K562 (cell line): Measurements from ENCODE around the gene SLC25A45. TPM values are rescaled to one million over a fixed set of nuclear protein-coding genes. Genes with fewer than 3 reads are reported as not detected.

Source experiments
- BDP1 ChIP-seq: IDR thresholded peaks from 3 replicates; pipeline ENCODE4 v1.6.1; 2011; ENCODE audit not compliant: insufficient read length, insufficient read depth
- CBFB ChIP-seq: sonication (generic); formaldehyde crosslinking; IDR thresholded peaks from 2 replicates; pipeline ENCODE4 v1.4.0; 2020; ENCODE audit warnings: mild to moderate bottlenecking, missing genetic modification reagents
- CBX2 ChIP-seq: fragments of 200-600 bp; sonication (generic); IDR thresholded peaks from one replicate; pipeline ENCODE4 v1.6.1; 2012; ENCODE audit warnings: mild to moderate bottlenecking, low read length, inconsistent platforms; ENCODE audit not compliant: insufficient read depth, poor library complexity, severe bottlenecking
- ELF2 ChIP-seq: fragments of 250-450 bp; sonication (Bioruptor Pico); IDR thresholded peaks from 2 replicates; pipeline ENCODE4 v1.5.0; 2021; ENCODE audit warnings: mild to moderate bottlenecking
- FOSL1 ChIP-seq: fragments of 200-800 bp; sonication (Bioruptor generic); conservative IDR thresholded peaks from 2 replicates; pipeline ENCODE4 v1.6.1; 2016; ENCODE audit warnings: missing genetic modification characterization, missing compliant biosample characterization
- KHSRP ChIP-seq: fragments of 450-650 bp; IDR thresholded peaks from 2 replicates; pipeline ENCODE4 v1.6.1; 2017
- KLF6 ChIP-seq: fragments of 250-450 bp; sonication (Bioruptor Pico); IDR thresholded peaks from 2 replicates; pipeline ENCODE4 v1.4.0; 2020; ENCODE audit warnings: mild to moderate bottlenecking, moderate library complexity, borderline replicate concordance
- MED1 ChIP-seq: sonication (generic); formaldehyde crosslinking; IDR thresholded peaks from 2 replicates; pipeline ENCODE4 v1.8.1; 2023; ENCODE audit warnings: missing genetic modification reagents, borderline replicate concordance
- PHTF2 ChIP-seq: fragments of 250-450 bp; sonication (Bioruptor Pico); IDR thresholded peaks from 2 replicates; pipeline ENCODE4 v1.5.0; 2021; ENCODE audit warnings: mild to moderate bottlenecking
- POLR2AphosphoS2 ChIP-seq: IDR thresholded peaks from 2 replicates; pipeline ENCODE4 v1.6.1; 2012; ENCODE audit warnings: low read length, improper control_type of control experiment
- PTRF ChIP-seq: fragments of 450-650 bp; IDR thresholded peaks from 2 replicates; pipeline ENCODE4 v1.6.1; 2016; ENCODE audit warnings: mild to moderate bottlenecking, missing genetic modification characterization, missing compliant biosample characterization
- SETDB1 ChIP-seq: IDR thresholded peaks from one replicate; pipeline ENCODE4 v1.6.1; 2012; ENCODE audit warnings: low read length, control low read depth, inconsistent platforms
- ZNF146 ChIP-seq: IDR thresholded peaks from one replicate; pipeline ENCODE4 v1.6.1; 2018; ENCODE audit warnings: missing compliant biosample characterization; ENCODE audit not compliant: unreplicated experiment
- ZNF23 ChIP-seq: fragments of 250-450 bp; sonication (Bioruptor Pico); IDR thresholded peaks from 2 replicates; pipeline ENCODE4 v1.4.0; 2020; ENCODE audit warnings: mild to moderate bottlenecking
- ZNF431 ChIP-seq: sonication (generic); formaldehyde crosslinking; IDR thresholded peaks from 2 replicates; pipeline ENCODE4 v1.8.0; 2022; ENCODE audit warnings: mild to moderate bottlenecking, missing genetic modification reagents
- ZNF445 ChIP-seq: fragments of 250-450 bp; sonication (Bioruptor Pico); IDR thresholded peaks from 2 replicates; pipeline ENCODE4 v1.4.0; 2020; ENCODE audit warnings: low read depth, mild to moderate bottlenecking, moderate library complexity
- ZNF507 ChIP-seq: conservative IDR thresholded peaks from 2 replicates; pipeline ENCODE4 v1.6.1; 2017; ENCODE audit warnings: missing genetic modification characterization, missing compliant biosample characterization
- ZNF586 ChIP-seq: fragments of 450-650 bp; formaldehyde crosslinking; conservative IDR thresholded peaks from 2 replicates; pipeline ENCODE4 v1.4.0; 2020; ENCODE audit warnings: mild to moderate bottlenecking, moderate library complexity
- ZNF717 ChIP-seq: fragments of 250-450 bp; sonication (Bioruptor Pico); IDR thresholded peaks from 2 replicates; pipeline ENCODE4 v1.5.0; 2021
- polyA plus RNA-seq, 8 experiments: library from polyadenylated mRNA; depleted of rRNA in 4 of 8; stranded (reverse) in 5 of 8; unstranded in 3 of 8; fragments of >200 nt; fragmentation: Nextera tagmentation in 2 of 8; fragmentation: Illumina TruSeq in 1 of 8; extraction: Ambion mirVana in 2 of 8; extraction: Trizol in 1 of 8; gene quantifications; 2 replicates each; pipeline versions ENCODE4 v1.2.1 to v1.2.3, GENCODE V29; 2011 to 2014; ENCODE audit warnings: inconsistent platforms in 1 of 8, missing spikeins in 1 of 8
- total RNA-seq, 7 experiments: library from RNA; depleted of rRNA in 6 of 7; stranded (reverse); fragments of >200 nt in 6 of 7; fragmentation: Illumina TruSeq in 2 of 7; extraction: Trizol in 2 of 7; gene quantifications; 2 replicates each; pipeline versions ENCODE4 v1.2.1 to v1.2.3, GENCODE V29; 2011 to 2021; ENCODE audit warnings: low replicate concordance in 1 of 7
- TF ChIP-seq, protein P1 (sequence below), 2 experiments: fragments of 450-650 bp in 1 of 2; sonication (generic) in 1 of 2; formaldehyde crosslinking in 1 of 2; IDR thresholded peaks in 1 of 2; conservative IDR thresholded peaks in 1 of 2; 2 replicates each; pipeline versions ENCODE4 v1.6.1 to v1.8.1; 2016 to 2023; ENCODE audit warnings: mild to moderate bottlenecking in 2 of 2, moderate library complexity in 2 of 2, inconsistent platforms in 1 of 2, missing genetic modification reagents in 1 of 2
- TF ChIP-seq, protein P2 (sequence below): fragments of 250-450 bp; sonication (Bioruptor Pico); IDR thresholded peaks from 2 replicates; pipeline ENCODE4 v1.4.0; 2020
- TF ChIP-seq, protein P3 (sequence below): conservative IDR thresholded peaks from 2 replicates; pipeline ENCODE4 v1.6.1; 2011; ENCODE audit warnings: low read depth, mild to moderate bottlenecking, low read length; ENCODE audit not compliant: control insufficient read depth
- TF ChIP-seq, protein P4 (sequence below): fragments of 250-450 bp; sonication (Bioruptor Pico); IDR thresholded peaks from 2 replicates; pipeline ENCODE4 v1.5.0; 2020; ENCODE audit warnings: mild to moderate bottlenecking
- TF ChIP-seq, protein P5 (sequence below): fragments of 450-650 bp; formaldehyde crosslinking; IDR thresholded peaks from 2 replicates; pipeline ENCODE4 v1.4.0; 2020; ENCODE audit warnings: mild to moderate bottlenecking, mixed read lengths

SLC25A45 gene
- total and polyA plus RNA-seq, 9 of the 15 experiments (the other 6 are each of a cell fraction or from before 2014, with no cell fraction given): 0.15 to 2.3 (median 0.68) TPM

DNA sequence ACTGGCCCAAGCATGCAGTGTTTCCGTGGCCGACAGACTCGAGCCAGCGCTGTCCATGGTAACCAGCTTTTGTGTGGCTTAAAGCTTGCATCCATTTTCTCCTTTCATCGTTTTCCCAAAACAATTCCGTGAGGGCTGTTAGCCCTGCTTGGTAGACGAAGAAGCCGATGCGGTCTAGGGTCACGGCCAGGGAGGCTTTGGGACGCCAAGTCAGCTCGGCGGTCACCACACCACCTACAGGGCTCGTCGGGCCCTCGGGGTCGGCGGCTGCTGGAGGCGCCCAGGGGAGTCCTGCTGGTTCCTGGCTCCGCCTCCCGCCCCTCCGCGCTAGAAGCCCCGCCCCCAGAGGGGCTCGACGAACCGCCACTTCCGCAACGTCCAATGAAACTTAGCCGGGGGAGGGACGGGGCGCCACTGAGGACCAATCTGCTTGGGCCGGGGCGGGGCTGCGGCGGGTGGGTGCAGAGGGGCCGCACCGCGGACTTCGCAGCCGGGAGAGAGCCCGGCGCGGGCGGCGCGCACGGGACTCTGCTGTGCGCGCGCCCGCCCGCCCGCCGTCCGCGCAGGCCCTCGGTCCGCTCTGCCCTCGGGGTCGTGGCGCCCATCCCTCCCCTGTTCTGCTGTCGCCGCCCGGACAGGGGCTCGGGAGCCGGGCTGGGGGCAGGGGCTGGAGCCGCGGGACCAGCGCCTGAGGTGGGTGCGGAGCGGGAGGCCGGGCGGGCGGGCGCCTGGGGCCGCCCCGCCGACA lies 28.0 kb downstream of the SLC25A45 start, which contains the start of gene TIGD3 (continued):
- no peak for TF ChIP-seq ZNF717 (CRISPR knock-in tag)
- TF ChIP-seq CBFB: no peak
- TF ChIP-seq, protein P1, sequence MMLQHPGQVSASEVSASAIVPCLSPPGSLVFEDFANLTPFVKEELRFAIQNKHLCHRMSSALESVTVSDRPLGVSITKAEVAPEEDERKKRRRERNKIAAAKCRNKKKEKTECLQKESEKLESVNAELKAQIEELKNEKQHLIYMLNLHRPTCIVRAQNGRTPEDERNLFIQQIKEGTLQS (IDR thresholded peaks at IDR 0.05): no peak
- TF ChIP-seq, protein P1 (CRISPR knock-in tag; conservative IDR thresholded peaks at IDR 0.05): no peak
- TF ChIP-seq, protein P2, sequence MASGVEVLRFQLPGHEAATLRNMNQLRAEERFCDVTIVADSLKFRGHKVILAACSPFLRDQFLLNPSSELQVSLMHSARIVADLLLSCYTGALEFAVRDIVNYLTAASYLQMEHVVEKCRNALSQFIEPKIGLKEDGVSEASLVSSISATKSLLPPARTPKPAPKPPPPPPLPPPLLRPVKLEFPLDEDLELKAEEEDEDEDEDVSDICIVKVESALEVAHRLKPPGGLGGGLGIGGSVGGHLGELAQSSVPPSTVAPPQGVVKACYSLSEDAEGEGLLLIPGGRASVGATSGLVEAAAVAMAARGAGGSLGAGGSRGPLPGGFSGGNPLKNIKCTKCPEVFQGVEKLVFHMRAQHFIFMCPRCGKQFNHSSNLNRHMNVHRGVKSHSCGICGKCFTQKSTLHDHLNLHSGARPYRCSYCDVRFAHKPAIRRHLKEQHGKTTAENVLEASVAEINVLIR (CRISPR knock-in tag): no peak
- TF ChIP-seq ZNF507 (tag): no peak
- TF ChIP-seq, protein P3, sequence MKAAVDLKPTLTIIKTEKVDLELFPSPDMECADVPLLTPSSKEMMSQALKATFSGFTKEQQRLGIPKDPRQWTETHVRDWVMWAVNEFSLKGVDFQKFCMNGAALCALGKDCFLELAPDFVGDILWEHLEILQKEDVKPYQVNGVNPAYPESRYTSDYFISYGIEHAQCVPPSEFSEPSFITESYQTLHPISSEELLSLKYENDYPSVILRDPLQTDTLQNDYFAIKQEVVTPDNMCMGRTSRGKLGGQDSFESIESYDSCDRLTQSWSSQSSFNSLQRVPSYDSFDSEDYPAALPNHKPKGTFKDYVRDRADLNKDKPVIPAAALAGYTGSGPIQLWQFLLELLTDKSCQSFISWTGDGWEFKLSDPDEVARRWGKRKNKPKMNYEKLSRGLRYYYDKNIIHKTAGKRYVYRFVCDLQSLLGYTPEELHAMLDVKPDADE: no peak
- TF ChIP-seq PHTF2 (CRISPR knock-in tag): no peak
- TF ChIP-seq CBX2: no peak
- TF ChIP-seq BDP1: no peak
- no peak for TF ChIP-seq KLF6
- TF ChIP-seq ZNF431: no peak
- no peak for TF ChIP-seq ZNF445 (CRISPR knock-in tag)
- TF ChIP-seq ELF2: no peak
- no peak for TF ChIP-seq ZNF146 (CRISPR knock-in tag)
- no peak for TF ChIP-seq MED1 (CRISPR knock-in tag)
- TF ChIP-seq PTRF: no peak
- no peak for TF ChIP-seq ZNF586 (CRISPR knock-in tag)
- no peak for TF ChIP-seq ZNF23 (CRISPR knock-in tag)
- TF ChIP-seq FOSL1 (tag): no peak
- TF ChIP-seq, protein P4, sequence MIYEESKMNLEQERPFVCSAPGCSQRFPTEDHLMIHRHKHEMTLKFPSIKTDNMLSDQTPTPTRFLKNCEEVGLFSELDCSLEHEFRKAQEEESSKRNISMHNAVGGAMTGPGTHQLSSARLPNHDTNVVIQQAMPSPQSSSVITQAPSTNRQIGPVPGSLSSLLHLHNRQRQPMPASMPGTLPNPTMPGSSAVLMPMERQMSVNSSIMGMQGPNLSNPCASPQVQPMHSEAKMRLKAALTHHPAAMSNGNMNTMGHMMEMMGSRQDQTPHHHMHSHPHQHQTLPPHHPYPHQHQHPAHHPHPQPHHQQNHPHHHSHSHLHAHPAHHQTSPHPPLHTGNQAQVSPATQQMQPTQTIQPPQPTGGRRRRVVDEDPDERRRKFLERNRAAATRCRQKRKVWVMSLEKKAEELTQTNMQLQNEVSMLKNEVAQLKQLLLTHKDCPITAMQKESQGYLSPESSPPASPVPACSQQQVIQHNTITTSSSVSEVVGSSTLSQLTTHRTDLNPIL: no peak
- TF ChIP-seq, protein P5, sequence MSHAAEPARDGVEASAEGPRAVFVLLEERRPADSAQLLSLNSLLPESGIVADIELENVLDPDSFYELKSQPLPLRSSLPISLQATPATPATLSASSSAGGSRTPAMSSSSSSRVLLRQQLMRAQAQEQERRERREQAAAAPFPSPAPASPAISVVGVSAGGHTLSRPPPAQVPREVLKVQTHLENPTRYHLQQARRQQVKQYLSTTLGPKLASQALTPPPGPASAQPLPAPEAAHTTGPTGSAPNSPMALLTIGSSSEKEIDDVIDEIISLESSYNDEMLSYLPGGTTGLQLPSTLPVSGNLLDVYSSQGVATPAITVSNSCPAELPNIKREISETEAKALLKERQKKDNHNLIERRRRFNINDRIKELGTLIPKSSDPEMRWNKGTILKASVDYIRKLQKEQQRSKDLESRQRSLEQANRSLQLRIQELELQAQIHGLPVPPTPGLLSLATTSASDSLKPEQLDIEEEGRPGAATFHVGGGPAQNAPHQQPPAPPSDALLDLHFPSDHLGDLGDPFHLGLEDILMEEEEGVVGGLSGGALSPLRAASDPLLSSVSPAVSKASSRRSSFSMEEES (CRISPR knock-in tag): no peak
- no peak for TF ChIP-seq SETDB1
- no peak for TF ChIP-seq KHSRP
- TF ChIP-seq POLR2AphosphoS2: no peak
